ENCODE data around the gene NFIA.

NFIA gene

GRCh38 chr1:61446531-61446991, 364.2 kb downstream of the NFIA start:
- H3K4me3 ChIP-seq (ENCODE audit: low read depth, low read length) = no peak overlapping the region
- TF ChIP-seq, protein P1, sequence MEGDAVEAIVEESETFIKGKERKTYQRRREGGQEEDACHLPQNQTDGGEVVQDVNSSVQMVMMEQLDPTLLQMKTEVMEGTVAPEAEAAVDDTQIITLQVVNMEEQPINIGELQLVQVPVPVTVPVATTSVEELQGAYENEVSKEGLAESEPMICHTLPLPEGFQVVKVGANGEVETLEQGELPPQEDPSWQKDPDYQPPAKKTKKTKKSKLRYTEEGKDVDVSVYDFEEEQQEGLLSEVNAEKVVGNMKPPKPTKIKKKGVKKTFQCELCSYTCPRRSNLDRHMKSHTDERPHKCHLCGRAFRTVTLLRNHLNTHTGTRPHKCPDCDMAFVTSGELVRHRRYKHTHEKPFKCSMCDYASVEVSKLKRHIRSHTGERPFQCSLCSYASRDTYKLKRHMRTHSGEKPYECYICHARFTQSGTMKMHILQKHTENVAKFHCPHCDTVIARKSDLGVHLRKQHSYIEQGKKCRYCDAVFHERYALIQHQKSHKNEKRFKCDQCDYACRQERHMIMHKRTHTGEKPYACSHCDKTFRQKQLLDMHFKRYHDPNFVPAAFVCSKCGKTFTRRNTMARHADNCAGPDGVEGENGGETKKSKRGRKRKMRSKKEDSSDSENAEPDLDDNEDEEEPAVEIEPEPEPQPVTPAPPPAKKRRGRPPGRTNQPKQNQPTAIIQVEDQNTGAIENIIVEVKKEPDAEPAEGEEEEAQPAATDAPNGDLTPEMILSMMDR (conservative IDR thresholded peaks at IDR 0.05; ENCODE audit: low read depth, low read length) = no peak
- no peak for DNase-seq (ENCODE audit: low read depth)

DNA sequence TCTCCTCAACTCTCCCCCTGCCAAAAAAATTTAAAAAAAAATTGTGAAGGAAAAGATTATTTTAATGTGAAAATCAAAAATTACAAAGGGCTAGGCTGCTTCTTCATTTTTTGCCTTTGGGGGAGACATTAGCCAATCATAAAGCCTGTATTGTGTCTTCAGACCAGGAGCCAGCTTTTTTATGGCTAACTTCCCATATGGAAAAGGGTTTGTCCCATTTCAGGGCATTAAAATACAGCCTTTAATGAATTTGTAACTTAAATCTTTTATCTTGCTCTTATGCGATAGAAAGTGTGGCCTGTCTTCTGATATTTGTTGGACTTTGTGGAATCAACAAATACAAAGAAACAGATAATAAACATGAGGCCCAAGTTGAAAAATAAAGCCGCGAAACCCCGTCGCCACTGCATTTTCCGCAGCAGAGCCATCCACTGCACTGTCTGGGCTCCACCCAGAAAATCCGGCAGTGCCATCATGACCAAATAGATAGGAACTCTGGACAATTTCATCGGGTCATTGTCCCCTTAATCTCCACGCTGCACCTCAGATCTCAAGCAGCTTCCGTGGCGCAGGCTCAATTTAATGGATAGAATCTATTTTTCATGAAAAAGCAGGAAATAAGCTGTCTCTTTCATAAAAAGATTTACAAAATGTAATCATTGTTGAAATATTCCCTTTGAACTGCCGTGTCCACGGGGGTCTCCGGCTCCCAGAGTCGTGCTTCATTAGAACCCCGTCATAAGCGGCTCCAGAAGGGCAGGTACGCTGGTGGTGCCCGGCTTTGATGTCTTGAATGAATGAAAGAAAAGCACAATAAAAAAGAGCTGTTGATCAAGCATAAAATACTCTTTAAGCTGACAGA, 365.0 kb downstream of the NFIA start:
- TF ChIP-seq, protein P1 (conservative IDR thresholded peaks at IDR 0.05; ENCODE audit: low read depth, low read length) = no peak
- no peak for DNase-seq (ENCODE audit: low read depth)
- no peak overlapping the region for H3K4me3 ChIP-seq (ENCODE audit: low read depth, low read length)

DNA sequence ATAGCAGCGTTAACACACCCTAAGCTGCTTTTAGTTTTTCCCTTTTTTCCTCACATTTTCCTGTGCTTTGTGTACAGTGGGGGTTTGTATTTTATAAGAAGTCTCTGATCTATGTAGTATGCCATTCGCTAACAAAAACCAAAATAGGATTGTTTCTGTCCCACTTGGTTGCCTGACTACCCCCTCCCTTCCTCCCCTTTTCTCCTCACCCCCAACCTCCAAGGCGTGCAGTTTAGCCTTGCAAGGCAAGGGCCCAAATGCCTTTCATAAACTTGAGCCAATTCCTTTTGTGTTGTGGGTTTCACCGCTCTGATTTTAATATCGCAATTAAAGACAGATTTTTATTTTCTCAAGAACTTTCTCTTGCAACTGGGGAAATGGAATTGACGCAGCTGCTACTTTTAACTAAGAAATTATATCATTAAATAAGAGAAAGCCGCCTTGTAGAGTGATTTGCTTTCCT, 365.6 kb downstream of the NFIA start:
- no peak for DNase-seq (ENCODE audit: low read depth)
- H3K4me3 ChIP-seq (ENCODE audit: low read depth, low read length) = no peak overlapping the region
- TF ChIP-seq, protein P1 (conservative IDR thresholded peaks at IDR 0.05; ENCODE audit: low read depth, low read length) = no peak

DNA sequence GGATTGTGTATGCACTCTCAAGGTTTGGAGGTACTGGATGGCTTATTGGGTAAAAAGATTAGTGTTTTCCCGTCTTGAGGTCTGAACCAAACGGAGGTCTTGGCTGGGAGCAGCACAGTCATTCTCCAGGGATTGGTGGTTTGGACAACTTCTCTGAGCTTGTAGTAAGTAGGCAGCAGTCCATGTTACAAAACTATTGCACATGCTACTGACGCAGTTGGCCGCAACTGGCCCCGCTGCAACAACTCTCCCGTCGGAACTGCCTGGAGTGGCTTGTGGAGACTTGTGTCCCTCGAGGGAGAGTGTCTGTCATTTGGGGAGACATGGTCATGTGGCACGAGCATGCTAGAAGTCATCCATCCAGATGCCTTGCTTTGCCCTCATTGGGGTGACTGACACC, 366.6 kb downstream of the NFIA start:
- DNase-seq (ENCODE audit: low read depth) = no peak
- TF ChIP-seq, protein P1 (conservative IDR thresholded peaks at IDR 0.05; ENCODE audit: low read depth, low read length) = no peak
- no peak overlapping the region for H3K4me3 ChIP-seq (ENCODE audit: low read depth, low read length)

GRCh38 chr1:61449410-61449809, 367.0 kb downstream of the NFIA start:
- no peak for DNase-seq (ENCODE audit: low read depth)
- no peak overlapping the region for H3K4me3 ChIP-seq (ENCODE audit: low read depth, low read length)
- TF ChIP-seq, protein P1 (conservative IDR thresholded peaks at IDR 0.05; ENCODE audit: low read depth, low read length) = no peak

- TF ChIP-seq, protein P1 (conservative IDR thresholded peaks at IDR 0.05; ENCODE audit: low read depth, low read length) = no peak
- DNase-seq (ENCODE audit: low read depth) = peak; percentile 56
- no peak overlapping the region for H3K4me3 ChIP-seq (ENCODE audit: low read depth, low read length)
These were observed 368.1 kb downstream of the NFIA start for GRCh38 chr1:61450454-61450853.

All from choroid plexus epithelial cell (primary cell).